NCI-H748 treated with DMSO at 0.1 percent for 48 hours (cell line): ENCODE results near the gene THBS2.
"Not testable (repeated sequence)": the region's sequence is repeated elsewhere in the genome, so short reads cannot be mapped to it uniquely, and the experiment has no call there.

Experiments used
- DNase-seq: peaks from one replicate; lab custom pipeline; 2025; lab: John Stamatoyannopoulos, UW

Gene THBS2

GRCh38 chr6:169230946-169231789 lies 22.5 kb downstream of the THBS2 start:
- DNase-seq: no peak

- DNase-seq: no peak
Observed at GRCh38 chr6:169230322-169230665, 23.4 kb downstream of the THBS2 start.

- no peak for DNase-seq
Observed at GRCh38 chr6:169229615-169230321, 23.9 kb downstream of the THBS2 start.

GRCh38 chr6:169227116-169227515 lies 26.5 kb downstream of the THBS2 start:
- DNase-seq: no peak

GRCh38 chr6:169225887-169226286 lies 27.8 kb downstream of the THBS2 start:
- DNase-seq: no peak

- DNase-seq: no peak
Observed at GRCh38 chr6:169225131-169225576, 28.5 kb downstream of the THBS2 start.

- no peak for DNase-seq
Observed at GRCh38 chr6:169224716-169225115, 28.9 kb downstream of the THBS2 start.

- no peak for DNase-seq
Observed at GRCh38 chr6:169224185-169224695, 29.4 kb downstream of the THBS2 start.

GRCh38 chr6:169223006-169223405 lies 30.6 kb downstream of the THBS2 start:
- DNase-seq: no peak

GRCh38 chr6:169222126-169222525 lies 31.5 kb downstream of the THBS2 start:
- DNase-seq: no peak

GRCh38 chr6:169221264-169221663 lies 32.4 kb downstream of the THBS2 start:
- no peak for DNase-seq

GRCh38 chr6:169220068-169220964 lies 33.3 kb downstream of the THBS2 start:
- DNase-seq: no peak

- DNase-seq: no peak
Observed at GRCh38 chr6:169217972-169218371, 35.7 kb downstream of the THBS2 start.

GRCh38 chr6:169216830-169217229 lies 36.8 kb downstream of the THBS2 start:
- DNase-seq: no peak

- DNase-seq: no peak
Observed at GRCh38 chr6:169215201-169215681, 38.4 kb downstream of the THBS2 start.

- not testable (repeated sequence) for DNase-seq
Observed at GRCh38 chr6:169214789-169215188, 38.9 kb downstream of the THBS2 start.

GRCh38 chr6:169213814-169214520 lies 39.7 kb downstream of the THBS2 start:
- DNase-seq: no peak

GRCh38 chr6:169212897-169213813 lies 40.5 kb downstream of the THBS2 start:
- DNase-seq: peak; percentile 55

GRCh38 chr6:169212436-169212835 lies 41.2 kb downstream of the THBS2 start:
- DNase-seq: no peak

GRCh38 chr6:169211881-169212280 lies 41.8 kb downstream of the THBS2 start:
- DNase-seq: no peak
